HG03064 (cell line): ENCODE measurements around the gene EHBP1L1.

ENCODE experiments used
- ATAC-seq: cut with Tn5 transposase; IDR thresholded peaks from one replicate; pipeline ENCODE4 v1.9.1; 2021; ENCODE audit warnings: low read depth; ENCODE audit not compliant: unreplicated experiment

EHBP1L1 gene

GRCh38 chr11:65576867-65577755 is 1.3 kb downstream of the EHBP1L1 start:
- ATAC-seq = no peak

DNA sequence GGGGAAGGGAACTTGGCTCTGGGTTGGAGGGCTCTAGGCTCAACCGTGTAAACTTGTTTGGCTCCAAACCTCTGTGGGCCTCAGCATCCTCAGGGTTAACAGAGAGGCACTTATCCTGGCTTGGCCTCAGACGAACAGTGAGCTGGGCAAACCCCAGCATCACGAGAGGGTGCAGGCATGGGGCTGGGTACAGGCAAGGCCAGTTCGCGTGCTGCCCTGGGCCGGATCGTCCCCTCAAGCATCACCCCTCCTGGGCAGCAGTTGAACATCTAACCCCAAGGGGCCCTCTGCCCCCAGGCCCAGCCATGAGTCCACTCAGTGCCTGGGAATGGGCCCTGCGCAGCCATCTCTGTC is 1.9 kb downstream of the EHBP1L1 start:
- no peak for ATAC-seq

GRCh38 chr11:65578134-65578533 is 2.3 kb downstream of the EHBP1L1 start:
- no peak for ATAC-seq

- no peak for ATAC-seq
Observed at GRCh38 chr11:65578667-65579066, 2.8 kb downstream of the EHBP1L1 start.

DNA sequence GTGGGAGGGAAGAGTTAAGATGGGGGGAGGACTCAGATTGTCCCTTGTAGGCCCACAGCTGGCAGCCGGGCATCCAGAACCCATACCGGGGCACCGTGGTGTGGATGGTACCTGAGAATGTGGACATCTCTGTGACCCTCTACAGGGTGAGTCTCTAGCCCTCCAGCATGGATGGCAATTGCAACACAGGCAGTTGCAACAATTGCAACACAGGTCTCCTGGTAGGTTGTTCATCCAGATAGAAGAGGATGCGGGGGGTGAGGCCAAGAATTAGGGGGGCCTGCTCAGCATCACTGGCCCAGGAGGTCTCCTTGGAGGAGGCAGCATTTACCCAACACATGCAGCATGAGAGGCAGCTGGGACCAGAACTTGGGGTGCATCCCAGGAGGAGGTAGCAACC is 3.4 kb downstream of the EHBP1L1 start:
- ATAC-seq = no peak

- no peak for ATAC-seq
Observed at GRCh38 chr11:65580031-65580692, 4.3 kb downstream of the EHBP1L1 start.

GRCh38 chr11:65580756-65581155 is 4.9 kb downstream of the EHBP1L1 start:
- no peak for ATAC-seq

DNA sequence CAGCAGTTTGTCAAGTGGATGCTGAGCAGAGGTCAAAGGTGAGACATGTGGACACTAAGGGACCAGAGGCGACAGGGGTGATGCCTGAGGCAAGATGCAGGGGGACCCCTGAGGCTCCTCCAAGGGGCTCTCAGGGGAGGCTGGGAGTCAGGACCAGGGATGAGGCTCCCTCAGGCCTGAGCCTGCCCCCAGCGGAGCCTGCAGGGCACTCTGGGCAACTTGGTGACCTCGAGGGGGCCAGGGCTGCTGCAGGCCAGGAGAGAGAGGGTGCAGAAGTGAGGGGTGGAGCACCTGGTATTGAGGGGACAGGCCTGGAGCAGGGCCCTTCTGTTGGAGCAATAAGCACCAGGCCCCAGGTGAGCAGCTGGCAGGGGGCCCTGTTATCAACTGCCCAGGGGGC is 6.1 kb downstream of the EHBP1L1 start:
- no peak for ATAC-seq

- ATAC-seq = no peak
Observed at GRCh38 chr11:65583589-65583988, 7.7 kb downstream of the EHBP1L1 start.

GRCh38 chr11:65584106-65584505 is 8.3 kb downstream of the EHBP1L1 start:
- no peak for ATAC-seq

GRCh38 chr11:65584723-65585171 is 8.9 kb downstream of the EHBP1L1 start:
- no peak for ATAC-seq

GRCh38 chr11:65585396-65586246 is 9.8 kb downstream of the EHBP1L1 start:
- no peak for ATAC-seq

DNA sequence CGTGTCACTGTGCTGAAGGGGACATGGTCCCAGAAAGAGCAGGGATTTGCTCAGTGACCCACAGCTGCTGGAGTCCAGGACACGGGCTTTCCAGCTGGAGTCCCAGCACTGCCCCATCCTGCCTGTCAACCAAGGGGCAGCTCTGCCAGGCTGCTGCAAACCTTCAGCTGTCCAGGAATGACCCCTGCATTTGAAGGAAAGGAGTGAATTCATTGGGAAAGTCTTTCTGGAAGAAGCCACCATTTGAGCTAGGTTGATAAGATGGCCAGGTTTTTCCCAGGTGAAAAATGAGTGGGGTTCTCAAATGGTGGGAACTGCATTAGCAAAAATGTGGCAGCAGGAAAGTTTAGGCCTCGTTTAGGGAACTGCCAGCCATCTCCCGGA is 10.4 kb downstream of the EHBP1L1 start:
- no peak for ATAC-seq

GRCh38 chr11:65586676-65587075 is 10.8 kb downstream of the EHBP1L1 start:
- no peak for ATAC-seq

GRCh38 chr11:65588199-65589054 is 12.6 kb downstream of the EHBP1L1 start:
- peak; percentile 75 for ATAC-seq

GRCh38 chr11:65589444-65590239 is 13.8 kb downstream of the EHBP1L1 start:
- ATAC-seq = no peak

- ATAC-seq = no peak
Observed at GRCh38 chr11:65590240-65590738, 14.4 kb downstream of the EHBP1L1 start.

- no peak for ATAC-seq
Observed at GRCh38 chr11:65591939-65592857, 16.3 kb downstream of the EHBP1L1 start.
